Measurements from ENCODE around the gene AGPAT3. TPM values are rescaled to one million over a fixed set of nuclear protein-coding genes. Genes with fewer than 3 reads are reported as not detected.
A peak's percentile ranks its signal among the peaks of the same experiment; 100 is the strongest.

Gene AGPAT3
- total RNA-seq, 1 donor from 2014 or later: 84.7 TPM

- no peak for DNase-seq (ENCODE audit: low spot score)
Observed at GRCh38 chr21:43937051-43937832, 72.2 kb downstream of the AGPAT3 start.

GRCh38 chr21:43937891-43938309 is 72.9 kb downstream of the AGPAT3 start:
- no peak for DNase-seq (ENCODE audit: low spot score)

- DNase-seq (ENCODE audit: low spot score): peak; percentile 74
Observed at GRCh38 chr21:43938751-43939442, 73.9 kb downstream of the AGPAT3 start.

GRCh38 chr21:43939443-43940328 is 74.7 kb downstream of the AGPAT3 start:
- DNase-seq (ENCODE audit: low spot score): no peak

- DNase-seq (ENCODE audit: low spot score): no peak
Observed at GRCh38 chr21:43940329-43941050, 75.5 kb downstream of the AGPAT3 start.

GRCh38 chr21:43942201-43942600 is 77.2 kb downstream of the AGPAT3 start:
- no peak for DNase-seq (ENCODE audit: low spot score)

GRCh38 chr21:43942621-43943020 is 77.6 kb downstream of the AGPAT3 start:
- no peak for DNase-seq (ENCODE audit: low spot score)

- no peak for DNase-seq (ENCODE audit: low spot score)
Observed at GRCh38 chr21:43943512-43944077, 78.6 kb downstream of the AGPAT3 start.

GRCh38 chr21:43944078-43944633 is 79.1 kb downstream of the AGPAT3 start:
- no peak for DNase-seq (ENCODE audit: low spot score)

GRCh38 chr21:43944757-43945156 is 79.7 kb downstream of the AGPAT3 start:
- DNase-seq (ENCODE audit: low spot score): no peak

- DNase-seq (ENCODE audit: low spot score): no peak
Observed at GRCh38 chr21:43948740-43949498, 83.9 kb downstream of the AGPAT3 start.

- no peak for DNase-seq (ENCODE audit: low spot score)
Observed at GRCh38 chr21:43949499-43950208, 84.6 kb downstream of the AGPAT3 start.

GRCh38 chr21:43950481-43950880 is 85.5 kb downstream of the AGPAT3 start:
- no peak for DNase-seq (ENCODE audit: low spot score)

- no peak for DNase-seq (ENCODE audit: low spot score)
Observed at GRCh38 chr21:43950936-43951335, 85.9 kb downstream of the AGPAT3 start.

- DNase-seq (ENCODE audit: low spot score): no peak
Observed at GRCh38 chr21:43951911-43952703, 87.1 kb downstream of the AGPAT3 start.

- DNase-seq (ENCODE audit: low spot score): no peak
Observed at GRCh38 chr21:43953021-43953420, 88.0 kb downstream of the AGPAT3 start.

- no peak for DNase-seq (ENCODE audit: low spot score)
Observed at GRCh38 chr21:43954042-43954441, 89.0 kb downstream of the AGPAT3 start.

- DNase-seq (ENCODE audit: low spot score): no peak
Observed at GRCh38 chr21:43954896-43955295, 89.9 kb downstream of the AGPAT3 start.

Measured in ureter (tissue), 1 donor.